SKM-1 treated with dmso at 0.1 percent for 144 hours (cell line): ENCODE results near the gene HLA-DRA.

Experiments
- DNase-seq: peaks from one replicate; lab custom pipeline; 2025; ENCODE audit not compliant: unreplicated experiment; lab: John Stamatoyannopoulos, UW

Gene HLA-DRA

DNA sequence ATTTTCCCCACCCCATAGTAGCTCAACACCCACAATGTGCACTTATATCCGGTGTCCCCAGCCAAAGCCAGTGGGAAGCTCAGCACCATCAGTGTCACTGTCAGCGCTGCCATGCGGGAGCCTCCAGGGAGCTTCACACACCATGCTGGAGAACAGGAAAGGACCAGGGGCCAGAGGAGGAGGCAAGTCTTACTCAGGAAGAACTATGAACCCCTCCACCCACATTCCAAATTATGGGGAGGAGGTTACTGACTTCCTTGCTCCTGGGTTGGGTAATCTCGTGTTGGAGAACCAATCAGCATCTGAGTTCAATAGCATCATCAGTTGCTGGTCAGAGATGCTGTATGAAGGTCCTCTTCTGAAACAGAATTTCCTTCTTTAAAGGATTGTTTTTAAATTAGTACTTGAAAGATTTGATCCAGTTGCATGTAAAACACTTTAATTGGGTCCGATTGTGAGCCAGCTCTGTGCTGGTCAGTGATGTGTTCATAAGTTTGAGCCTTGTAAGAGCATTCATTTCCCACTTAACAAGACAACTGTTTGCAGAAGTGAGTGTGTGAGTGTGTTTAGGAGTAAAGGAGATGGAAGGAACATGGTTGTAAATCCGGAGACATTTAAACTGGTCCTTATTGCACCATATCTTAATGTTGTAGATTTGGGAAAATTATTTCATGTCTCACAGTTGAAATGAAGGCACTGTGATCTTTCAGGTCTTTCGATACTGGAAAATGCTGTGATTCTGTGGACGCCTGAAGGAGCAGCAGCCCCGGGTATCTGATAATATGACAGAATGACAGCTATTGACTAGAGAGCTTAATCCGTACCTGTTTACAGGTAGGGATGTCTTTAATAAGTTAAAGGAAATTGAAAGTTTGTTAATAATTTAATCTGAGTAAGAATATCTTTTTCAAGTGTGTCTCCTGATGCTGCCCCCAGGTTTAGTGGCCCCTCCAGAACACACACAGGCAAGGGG, 34.0 kb downstream of the HLA-DRA start:
- peak; percentile 9 for DNase-seq

GRCh38 chr6:32475392-32476206, 35.9 kb downstream of the HLA-DRA start:
- DNase-seq, result no peak

- DNase-seq, result no peak
These were observed 44.4 kb downstream of the HLA-DRA start for GRCh38 chr6:32483968-32484613.

GRCh38 chr6:32484614-32484998, 44.9 kb downstream of the HLA-DRA start:
- no peak for DNase-seq

DNA sequence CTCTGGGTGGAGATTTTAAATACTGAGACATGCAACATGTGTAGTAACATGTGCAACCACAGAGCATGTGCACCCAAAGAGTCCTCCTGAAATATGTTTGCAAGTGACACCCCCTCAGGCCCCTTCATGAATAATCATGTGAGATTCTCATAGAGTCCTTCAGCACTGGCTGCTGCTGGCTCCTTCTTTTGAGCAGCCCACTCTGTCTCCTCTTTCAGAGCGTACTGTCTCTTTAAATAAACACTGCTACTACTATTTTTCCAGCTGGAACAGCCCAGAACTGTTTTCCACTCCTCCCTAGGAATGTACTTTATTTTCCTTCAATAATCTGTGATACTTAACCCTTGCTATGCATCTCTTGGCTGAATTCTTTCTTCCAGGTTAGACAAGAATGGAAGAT, 48.4 kb downstream of the HLA-DRA start:
- no peak for DNase-seq

DNA sequence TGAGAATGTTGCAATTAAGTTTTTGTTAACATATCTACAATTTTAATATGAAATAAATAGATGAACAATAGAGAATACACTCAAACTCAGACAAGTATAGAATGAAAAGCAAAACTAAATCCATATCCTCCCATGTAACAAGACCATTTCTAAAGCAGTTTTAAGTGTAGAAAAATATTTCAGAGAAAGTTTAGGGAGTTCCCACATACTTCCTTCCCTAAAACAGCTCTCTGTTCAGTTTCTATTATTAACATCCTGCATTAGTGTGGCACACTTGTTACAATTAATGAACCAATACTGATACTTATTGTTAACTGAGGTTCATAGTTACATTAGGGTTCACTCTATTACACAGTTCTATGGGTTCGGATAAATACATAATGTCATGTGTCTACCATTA, 52.0 kb downstream of the HLA-DRA start:
- DNase-seq, result no peak

- DNase-seq, result no peak
These were observed 52.7 kb downstream of the HLA-DRA start for GRCh38 chr6:32492351-32492750.
